PC-3 (cell line): ENCODE measurements around the gene CCM2. TPM values are rescaled to one million over a fixed set of nuclear protein-coding genes. Genes with fewer than 3 reads are reported as not detected.

Experiments
- ATAC-seq: fragments of 200-7000 bp; cut with Tn5 transposase; 2 replicates; pipeline ENCODE4 v1.9.1; 2020; ENCODE audit warnings: mild to moderate bottlenecking, moderate library complexity
- BruUV-seq: library from RNA; stranded (reverse); fragments of 400-500 nt; replicated peaks from 2 replicates; lab custom pipeline; 2021; lab: Mats Ljungman, UMichigan
- CTCF ChIA-PET: fragments of 300-600 bp; sonication (Branson Sonifier 250); formaldehyde crosslinking; loops from one replicate; lab custom pipeline; 2022; ENCODE audit warnings: antibody characterized with exemption; lab: Charles Lee
- POLR2A ChIA-PET: fragments of 300-600 bp; sonication (Branson Sonifier 250); formaldehyde crosslinking; loops from one replicate; lab custom pipeline; 2022; ENCODE audit warnings: antibody characterized with exemption; ENCODE audit not compliant: unreplicated experiment; lab: Charles Lee
- DNase-seq: peaks from one replicate; pipeline ENCODE4 v3.0.0-alpha.2; 2015
- H2AFZ ChIP-seq: fragments of 300-600 bp; sonication (generic); 2 replicates; pipeline ENCODE4 v1.6.0; 2016; ENCODE audit warnings: antibody characterized with exemption, low read length
- H3F3A ChIP-seq: fragments of 300-600 bp; sonication (generic); one replicate; pipeline ENCODE4 v1.6.0; 2017; ENCODE audit warnings: antibody characterized with exemption, low read length, control low read depth, mild to moderate bottlenecking; ENCODE audit not compliant: unreplicated experiment
- H3K27ac ChIP-seq: fragments of 300-600 bp; sonication (generic); 2 replicates; pipeline ENCODE4 v1.5.1; 2016; ENCODE audit warnings: mild to moderate bottlenecking, low read length
- H3K27me3 ChIP-seq: fragments of 300-600 bp; sonication (generic); 2 replicates; pipeline ENCODE4 v1.6.1; 2016; ENCODE audit warnings: low read length, mixed read lengths
- H3K36me3 ChIP-seq: fragments of 300-600 bp; sonication (generic); 2 replicates; pipeline ENCODE4 v1.6.1; 2016; ENCODE audit warnings: low read depth, mixed run types, low read length, mixed read lengths
- H3K4me1 ChIP-seq: fragments of 300-600 bp; sonication (generic); 2 replicates; pipeline ENCODE4 v1.5.1; 2016; ENCODE audit warnings: low read length; ENCODE audit not compliant: insufficient read depth
- H3K4me2 ChIP-seq: fragments of 300-600 bp; sonication (generic); 2 replicates; pipeline ENCODE4 v1.6.0; 2016; ENCODE audit warnings: low read length
- H3K4me3 ChIP-seq: fragments of 300-600 bp; sonication (generic); 2 replicates; pipeline ENCODE4 v1.5.1; 2016; ENCODE audit warnings: mild to moderate bottlenecking, low read length, mixed read lengths
- H3K79me2 ChIP-seq: fragments of 300-600 bp; sonication (generic); 2 replicates; pipeline ENCODE4 v1.6.1; 2017; ENCODE audit warnings: low read length, mixed read lengths
- H3K9ac ChIP-seq: fragments of 300-600 bp; sonication (generic); 2 replicates; pipeline ENCODE4 v1.6.0; 2016; ENCODE audit warnings: mild to moderate bottlenecking, low read length
- H3K9me2 ChIP-seq: fragments of 300-600 bp; sonication (generic); replicated peaks from 2 replicates; pipeline ENCODE4 v1.6.1; 2016; ENCODE audit warnings: mixed run types, low read length, mixed read lengths
- H3K9me3 ChIP-seq: fragments of 300-600 bp; sonication (generic); 2 replicates; pipeline ENCODE4 v1.6.1; 2016; ENCODE audit warnings: low read length, mixed read lengths
- H4K20me1 ChIP-seq: fragments of 300-600 bp; sonication (generic); 2 replicates; pipeline ENCODE4 v1.6.1; 2016; ENCODE audit warnings: low read length, mixed read lengths
- EZH2 ChIP-seq: fragments of 300-600 bp; sonication (generic); IDR thresholded peaks from one replicate; pipeline ENCODE4 v1.6.1; 2017; ENCODE audit warnings: antibody characterized with exemption, mild to moderate bottlenecking, low read length; ENCODE audit not compliant: unreplicated experiment
- EZH2phosphoT487 ChIP-seq: fragments of 300-600 bp; sonication (generic); IDR thresholded peaks from 2 replicates; pipeline ENCODE4 v1.6.1; 2018; ENCODE audit warnings: mild to moderate bottlenecking, antibody characterized with exemption, low read length, borderline replicate concordance
- intact Hi-C: fragments of 100-400 bp; cut with micrococcal nuclease; formaldehyde crosslinking; loops from 2 replicates; pipeline ENCODE4 v1.9.0; 2023
- total RNA-seq: library from RNA; depleted of rRNA; stranded (reverse); fragments of >200 nt; gene quantifications from 2 replicates; pipeline ENCODE4 v1.2.3, GENCODE V29; 2014
- TF ChIP-seq, protein P1 (sequence below): fragments of 300-600 bp; sonication (generic); conservative IDR thresholded peaks from 2 replicates; pipeline ENCODE4 v1.5.1; 2017; ENCODE audit warnings: antibody characterized with exemption, low read depth, mild to moderate bottlenecking, low read length

The CCM2 gene
- total RNA-seq, 1 experiment from 2014 or later: 56.6 TPM

GRCh38 chr7:45026984-45027773, 27.2 kb downstream of the CCM2 start:
- H3K27ac ChIP-seq: no peak overlapping the region
- no peaks in the 10 kb centered on the region for H4K20me1 ChIP-seq
- TF ChIP-seq, protein P1, sequence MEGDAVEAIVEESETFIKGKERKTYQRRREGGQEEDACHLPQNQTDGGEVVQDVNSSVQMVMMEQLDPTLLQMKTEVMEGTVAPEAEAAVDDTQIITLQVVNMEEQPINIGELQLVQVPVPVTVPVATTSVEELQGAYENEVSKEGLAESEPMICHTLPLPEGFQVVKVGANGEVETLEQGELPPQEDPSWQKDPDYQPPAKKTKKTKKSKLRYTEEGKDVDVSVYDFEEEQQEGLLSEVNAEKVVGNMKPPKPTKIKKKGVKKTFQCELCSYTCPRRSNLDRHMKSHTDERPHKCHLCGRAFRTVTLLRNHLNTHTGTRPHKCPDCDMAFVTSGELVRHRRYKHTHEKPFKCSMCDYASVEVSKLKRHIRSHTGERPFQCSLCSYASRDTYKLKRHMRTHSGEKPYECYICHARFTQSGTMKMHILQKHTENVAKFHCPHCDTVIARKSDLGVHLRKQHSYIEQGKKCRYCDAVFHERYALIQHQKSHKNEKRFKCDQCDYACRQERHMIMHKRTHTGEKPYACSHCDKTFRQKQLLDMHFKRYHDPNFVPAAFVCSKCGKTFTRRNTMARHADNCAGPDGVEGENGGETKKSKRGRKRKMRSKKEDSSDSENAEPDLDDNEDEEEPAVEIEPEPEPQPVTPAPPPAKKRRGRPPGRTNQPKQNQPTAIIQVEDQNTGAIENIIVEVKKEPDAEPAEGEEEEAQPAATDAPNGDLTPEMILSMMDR: no peak
- no peak for TF ChIP-seq EZH2phosphoT487
- TF ChIP-seq EZH2: no peak
- H3K9me2 ChIP-seq: no peaks in the 10 kb centered on the region
- no peak overlapping the region for H2AFZ ChIP-seq
- DNase-seq (no peak), ATAC-seq (no peak)
- H3K4me2 ChIP-seq: no peak overlapping the region
- intact Hi-C loops: no loop called here
- H3K9me3 ChIP-seq: no peaks in the 10 kb centered on the region
- H3K27me3 ChIP-seq: no peaks in the 10 kb centered on the region
- POLR2A ChIA-PET: no interaction called here
- H3K4me1 ChIP-seq: peaks cover 6% of the 10 kb centered on the region; the same call in 1 of the 2 replicates
- BruUV-seq: no TSS peak
- H3K9ac ChIP-seq: no peak overlapping the region
- H3K36me3 ChIP-seq: no peaks in the 10 kb centered on the region; the same call in 1 of the 2 replicates
- H3K4me3 ChIP-seq: no peak overlapping the region
- no peaks in the 10 kb centered on the region for H3K79me2 ChIP-seq
- H3F3A ChIP-seq: no peaks in the 10 kb centered on the region
- CTCF ChIA-PET: no interaction called here

DNA sequence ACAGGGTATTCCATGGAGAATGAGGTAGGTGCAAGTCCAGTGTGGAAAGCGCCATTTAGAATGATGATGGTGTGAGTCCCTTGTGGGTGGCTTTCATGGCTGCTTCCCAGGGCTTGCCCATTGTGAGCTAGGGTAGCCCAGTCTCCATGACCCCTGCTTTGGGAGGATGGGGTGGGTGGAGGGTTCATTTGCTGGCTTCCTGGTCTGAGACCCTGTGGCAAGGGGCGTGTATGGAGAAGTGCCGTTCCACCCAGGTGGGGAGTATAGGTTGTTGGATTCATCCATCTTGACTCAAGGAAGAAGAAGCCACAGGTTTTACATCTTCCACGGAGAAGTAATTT, 27.7 kb downstream of the CCM2 start:
- ATAC-seq: no peak
- BruUV-seq: no TSS peak
- ChIA-PET POLR2A (no interaction called here), CTCF (no interaction called here)
- H3K27ac ChIP-seq: no peak overlapping the region
- no peaks in the 10 kb centered on the region for H4K20me1 ChIP-seq
- no peaks in the 10 kb centered on the region for H3K9me2 ChIP-seq
- H3K9me3 ChIP-seq: no peaks in the 10 kb centered on the region
- intact Hi-C loops: no loop called here
- no peaks in the 10 kb centered on the region for H3K27me3 ChIP-seq
- H3K4me3 ChIP-seq: no peak overlapping the region
- H2AFZ ChIP-seq: no peak overlapping the region
- H3K4me2 ChIP-seq: no peak overlapping the region
- no peaks in the 10 kb centered on the region for H3K79me2 ChIP-seq
- H3K4me1 ChIP-seq: peaks cover 6% of the 10 kb centered on the region; the same call in 1 of the 2 replicates
- DNase-seq: no peak
- no peaks in the 10 kb centered on the region; the same call in 1 of the 2 replicates for H3K36me3 ChIP-seq
- no peak overlapping the region for H3K9ac ChIP-seq
- H3F3A ChIP-seq: no peaks in the 10 kb centered on the region
- TF ChIP-seq EZH2phosphoT487: no peak
- TF ChIP-seq, protein P1: no peak

DNA sequence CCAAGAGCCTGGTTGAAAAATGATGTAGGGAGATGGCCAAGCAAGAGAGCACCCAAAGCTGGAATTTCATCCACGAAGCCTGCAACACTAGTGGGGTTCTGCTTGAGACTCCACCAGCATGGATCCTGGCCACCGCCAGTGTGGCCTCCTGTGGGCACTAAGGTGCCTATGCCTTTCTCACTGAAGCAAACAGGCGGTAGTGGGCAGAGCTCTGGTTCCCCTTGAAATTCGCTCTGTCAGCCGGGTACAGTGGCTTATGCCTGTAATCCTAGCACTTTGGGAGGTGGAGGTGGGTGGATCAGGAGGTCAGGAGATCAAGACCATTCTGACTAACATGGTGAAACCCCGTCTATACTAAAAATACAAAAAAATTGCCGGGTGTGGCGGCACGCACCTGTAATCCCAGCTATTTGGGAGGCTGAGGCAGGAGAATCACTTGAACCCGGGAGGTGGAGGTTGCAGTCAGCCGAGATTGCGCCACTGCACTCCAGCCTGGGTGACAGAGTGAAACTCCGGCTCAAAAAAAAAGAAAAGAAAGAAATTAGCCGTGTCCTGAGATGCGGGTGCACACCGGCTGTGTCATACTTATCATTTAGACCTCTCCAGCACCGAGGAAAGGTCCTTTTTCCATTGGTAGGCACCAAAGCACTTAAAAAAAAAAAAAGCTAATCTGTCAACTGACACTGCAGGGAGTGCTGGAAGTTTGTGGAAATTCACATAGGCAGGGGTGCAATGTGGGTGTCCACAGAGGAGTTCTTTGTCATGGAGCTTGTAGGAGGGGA, 28.3 kb downstream of the CCM2 start:
- Histone ChIP-seq H3K4me3 (no peak overlapping the region), H3K9ac (no peak overlapping the region), H3K36me3 (no peaks in the 10 kb centered on the region; the same call in 1 of the 2 replicates), H3K9me2 (no peaks in the 10 kb centered on the region), H3K27me3 (no peaks in the 10 kb centered on the region), H4K20me1 (no peaks in the 10 kb centered on the region), H3K4me1 (peaks cover 6% of the 10 kb centered on the region; the same call in 1 of the 2 replicates), H3F3A (no peaks in the 10 kb centered on the region), H3K4me2 (no peak overlapping the region), H3K9me3 (no peaks in the 10 kb centered on the region), H2AFZ (no peak overlapping the region), H3K79me2 (no peaks in the 10 kb centered on the region), H3K27ac (no peak overlapping the region)
- TF ChIP-seq, protein P1: no peak
- no peak for TF ChIP-seq EZH2phosphoT487
- TF ChIP-seq EZH2: no peak
- no peak for DNase-seq
- no peak for ATAC-seq
- CTCF ChIA-PET: no interaction called here
- no TSS peak for BruUV-seq
- POLR2A ChIA-PET: no interaction called here
- intact Hi-C loops: no loop called here
